Loucy (cell line): ENCODE results near the gene FKBP6.

Source experiments
- CTCF ChIP-seq: fragments of 200-600 bp; sonication (generic); conservative IDR thresholded peaks from 2 replicates; pipeline ENCODE4 v1.5.1; 2014; ENCODE audit warnings: mild to moderate bottlenecking, antibody characterized with exemption, low read length
- EZH2phosphoT487 ChIP-seq: fragments of 200-600 bp; IDR thresholded peaks from 2 replicates; pipeline ENCODE4 v1.6.1; 2018; ENCODE audit warnings: antibody characterized with exemption, mild to moderate bottlenecking, moderate library complexity, borderline replicate concordance

- TF ChIP-seq EZH2phosphoT487 (no peak), CTCF (no peak)
Observed at GRCh38 chr7:73359746-73360375, 31.9 kb downstream of the FKBP6 start.
